HepG2 (cell line): ENCODE results near the gene CCDC121. TPM values are rescaled to one million over a fixed set of nuclear protein-coding genes. Genes with fewer than 3 reads are reported as not detected.
A peak's percentile ranks its signal among the peaks of the same experiment; 100 is the strongest.

Experiments
- ARHGAP35 ChIP-seq: sonication (generic); formaldehyde crosslinking; IDR thresholded peaks from 2 replicates; pipeline ENCODE4 v1.9.0; 2022; ENCODE audit warnings: mild to moderate bottlenecking, inconsistent platforms, moderate library complexity, missing genetic modification reagents, borderline replicate concordance
- ARNTL ChIP-seq: sonication (generic); formaldehyde crosslinking; IDR thresholded peaks from 2 replicates; pipeline ENCODE4 v1.4.0; 2020; ENCODE audit warnings: mild to moderate bottlenecking, missing genetic modification reagents
- ELF4 ChIP-seq: sonication (generic); formaldehyde crosslinking; IDR thresholded peaks from 2 replicates; pipeline ENCODE4 v1.5.0; 2020; ENCODE audit warnings: missing genetic modification reagents, mild to moderate bottlenecking, moderate library complexity, borderline replicate concordance
- HMGXB3 ChIP-seq: sonication (generic); formaldehyde crosslinking; IDR thresholded peaks from 2 replicates; pipeline ENCODE4 v1.4.0; 2020; ENCODE audit warnings: missing genetic modification reagents, borderline replicate concordance
- IRF2 ChIP-seq: IDR thresholded peaks from 2 replicates; pipeline ENCODE4 v1.6.1; 2018; ENCODE audit warnings: missing genetic modification reagents, missing compliant biosample characterization
- LBX2 ChIP-seq: sonication (generic); formaldehyde crosslinking; IDR thresholded peaks from 2 replicates; pipeline ENCODE4 v1.5.0; 2020; ENCODE audit warnings: missing genetic modification reagents, mild to moderate bottlenecking, borderline replicate concordance
- NFIB ChIP-seq: sonication (generic); formaldehyde crosslinking; IDR thresholded peaks from 2 replicates; pipeline ENCODE4 v1.9.0; 2021; ENCODE audit warnings: missing genetic modification reagents, mild to moderate bottlenecking, borderline replicate concordance
- SETDB1 ChIP-seq: sonication (generic); formaldehyde crosslinking; IDR thresholded peaks from 2 replicates; pipeline ENCODE4 v1.5.1; 2020; ENCODE audit warnings: missing genetic modification reagents, mild to moderate bottlenecking, borderline replicate concordance
- SIN3B ChIP-seq: fragments of 150-350 bp; IDR thresholded peaks from 2 replicates; pipeline ENCODE4 v1.6.1; 2014; ENCODE audit warnings: low read length
- THAP7 ChIP-seq: sonication (generic); formaldehyde crosslinking; IDR thresholded peaks from 2 replicates; pipeline ENCODE4 v1.8.1; 2023; ENCODE audit warnings: mild to moderate bottlenecking, missing genetic modification reagents
- THRA ChIP-seq: sonication (generic); formaldehyde crosslinking; IDR thresholded peaks from 2 replicates; pipeline ENCODE4 v1.4.0; 2020; ENCODE audit warnings: missing genetic modification reagents, borderline replicate concordance
- TIGD3 ChIP-seq: sonication (generic); formaldehyde crosslinking; IDR thresholded peaks from 2 replicates; pipeline ENCODE4 v1.5.1; 2020; ENCODE audit warnings: mild to moderate bottlenecking, missing genetic modification reagents, borderline replicate concordance
- ZFY ChIP-seq: sonication (generic); formaldehyde crosslinking; IDR thresholded peaks from 2 replicates; pipeline ENCODE4 v1.4.0; 2020; ENCODE audit warnings: missing genetic modification reagents
- ZNF572 ChIP-seq: sonication (generic); formaldehyde crosslinking; IDR thresholded peaks from 2 replicates; pipeline ENCODE4 v1.5.1; 2020; ENCODE audit warnings: mild to moderate bottlenecking, missing genetic modification reagents
- ZNF775 ChIP-seq: sonication (generic); formaldehyde crosslinking; IDR thresholded peaks from 2 replicates; pipeline ENCODE4 v1.4.0; 2020; ENCODE audit warnings: missing genetic modification reagents, mild to moderate bottlenecking, moderate library complexity, borderline replicate concordance
- ZNF800 ChIP-seq: sonication (generic); formaldehyde crosslinking; IDR thresholded peaks from 2 replicates; pipeline ENCODE4 v1.4.0; 2020; ENCODE audit warnings: missing genetic modification reagents
- polyA plus RNA-seq, 8 experiments: library from polyadenylated mRNA; depleted of rRNA in 3 of 8; stranded (reverse) in 7 of 8; unstranded in 1 of 8; fragments of >200 nt; fragmentation: Illumina TruSeq in 4 of 8; extraction: Trizol in 4 of 8; gene quantifications; 2 replicates each; pipeline versions ENCODE4 v1.2.1 to v1.2.3, GENCODE V29; 2011 to 2016; ENCODE audit warnings: low read depth in 4 of 8, missing spikeins in 1 of 8, mixed read lengths in 1 of 8; ENCODE audit not compliant: insufficient read depth in 1 of 8
- total RNA-seq, 5 experiments: library from RNA; depleted of rRNA; stranded (reverse); fragments of >200 nt; fragmentation: Illumina TruSeq; extraction: Trizol; gene quantifications; 2 replicates each; pipeline ENCODE4 v1.2.3, GENCODE V29; 2016; ENCODE audit warnings: low read depth in 1 of 5

CCDC121 gene
- total and polyA plus RNA-seq, 2 of the 13 experiments (the other 11 are each of a cell fraction or from before 2014, with no cell fraction given), result 1.9 to 3.0 TPM

- no peak for TF ChIP-seq ZNF800 (CRISPR knock-in tag)
- no peak for TF ChIP-seq ZNF775 (CRISPR knock-in tag)
- TF ChIP-seq NFIB (CRISPR knock-in tag), result 0 out of 2 replicates have a peak, but pooled peaks have one; percentile 2
- TF ChIP-seq LBX2 (CRISPR knock-in tag), result no peak
- peak; percentile 76; the same call in 1 of the 2 replicates for TF ChIP-seq THAP7 (CRISPR knock-in tag)
- TF ChIP-seq ARNTL, result no peak
- peak; percentile 7; the same call in 1 of the 2 replicates for TF ChIP-seq SETDB1 (CRISPR knock-in tag)
- TF ChIP-seq SIN3B, result no peak
- TF ChIP-seq ZFY (CRISPR knock-in tag), result no peak
- no peak for TF ChIP-seq HMGXB3
- TF ChIP-seq ARHGAP35 (CRISPR knock-in tag), result peak; percentile 8; the same call in 1 of the 2 replicates
- TF ChIP-seq THRA, result no peak
- TF ChIP-seq ELF4 (CRISPR knock-in tag), result peak; percentile 46; the same call in 1 of the 2 replicates
- 0 out of 2 replicates have a peak, but pooled peaks have one; percentile 79 for TF ChIP-seq ZNF572
- TF ChIP-seq IRF2 (CRISPR knock-in tag), result no peak
- 0 out of 2 replicates have a peak, but pooled peaks have one; percentile 12 for TF ChIP-seq TIGD3 (CRISPR knock-in tag)
Measured at GRCh38 chr2:27582129-27582694, 46.6 kb downstream of the CCDC121 start (continued).
